Measurements from ENCODE around the gene SLC2A9.
"Not testable (repeated sequence)": the region's sequence is repeated elsewhere in the genome, so short reads cannot be mapped to it uniquely, and the experiment has no call there.

The SLC2A9 gene

DNA sequence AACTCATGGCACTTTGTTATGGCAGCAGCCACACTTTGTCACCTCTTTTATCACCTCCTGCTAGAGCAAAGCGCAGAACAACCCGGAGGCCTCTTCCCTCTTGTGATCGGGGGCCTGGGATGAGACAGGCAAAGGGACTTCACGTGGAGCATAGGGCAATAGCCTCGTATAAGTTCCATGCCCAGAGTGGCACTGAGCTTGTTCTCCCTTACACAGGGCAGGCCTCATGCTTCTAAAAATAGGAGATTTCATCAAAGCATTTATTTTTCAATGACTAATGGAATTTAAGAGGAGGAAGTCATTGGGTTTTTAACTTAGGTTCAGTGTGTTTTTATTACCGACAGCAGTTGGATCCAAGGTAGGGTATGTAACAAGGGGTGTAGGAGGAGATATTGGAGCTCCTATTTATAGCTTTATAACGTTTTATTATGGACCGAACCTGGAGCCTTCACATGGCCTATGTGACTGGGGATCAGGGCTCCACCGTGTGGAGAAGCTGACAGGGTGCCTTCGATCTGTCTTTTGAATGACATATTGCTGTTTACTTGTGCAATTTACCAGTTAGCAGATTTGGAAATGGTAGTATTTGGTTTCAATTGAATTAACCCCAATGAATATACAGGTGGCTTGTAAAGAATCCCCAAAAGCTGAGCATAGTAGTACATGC, 93.8 kb downstream of the SLC2A9 start:
- no peak for DNase-seq (ENCODE audit: low read depth)

DNA sequence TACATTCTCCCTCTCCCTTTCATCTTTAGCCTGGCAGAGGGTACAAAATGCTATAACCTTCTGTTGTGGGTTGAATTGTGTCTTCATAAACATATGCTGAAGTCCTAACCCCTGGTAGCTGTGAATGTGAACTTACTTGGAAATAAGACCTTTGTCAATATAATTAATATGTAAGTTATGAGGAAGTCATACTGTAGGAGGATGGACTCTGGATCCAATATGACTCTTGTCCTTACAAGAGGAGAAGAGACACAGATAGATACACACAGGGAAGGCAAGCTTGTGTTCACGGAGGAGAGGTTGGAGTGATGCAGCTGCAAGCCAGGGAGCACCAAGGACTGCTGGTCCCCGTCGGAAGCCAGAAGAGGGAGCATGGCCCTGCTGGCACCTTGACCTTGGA, 94.7 kb downstream of the SLC2A9 start:
- DNase-seq (ENCODE audit: low read depth): no peak

DNA sequence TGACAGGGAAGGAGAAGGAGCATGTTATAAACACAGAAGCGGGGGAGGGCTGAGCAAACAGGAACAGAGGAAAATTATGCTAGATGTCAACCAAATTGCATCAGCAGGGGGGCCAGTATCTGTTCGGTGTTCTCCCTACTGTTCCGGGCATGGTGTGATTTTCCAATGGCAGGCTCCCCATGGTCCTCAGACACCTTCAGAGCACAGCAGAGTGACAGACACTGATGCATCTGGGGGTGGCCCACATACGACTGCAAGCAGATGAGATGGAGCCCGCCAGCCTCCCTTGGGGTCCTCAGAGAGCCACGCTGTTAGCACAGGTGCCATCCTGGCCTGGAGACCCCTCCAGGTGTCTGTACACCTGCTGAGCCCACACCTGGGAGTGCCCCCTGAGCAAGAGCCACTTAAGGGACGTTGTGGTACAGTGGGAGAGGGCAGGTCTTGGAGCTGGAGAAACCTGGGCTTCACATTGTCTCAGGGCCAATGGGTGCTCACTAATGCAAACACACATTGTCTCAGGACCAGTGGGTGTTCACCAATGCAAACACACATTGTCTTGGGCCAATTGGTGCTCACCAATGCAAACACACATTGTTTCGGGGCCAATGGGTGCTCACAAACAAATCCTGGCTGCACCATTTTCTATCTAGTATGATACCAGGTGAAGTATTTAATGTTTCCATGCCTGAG, 95.4 kb downstream of the SLC2A9 start:
- no peak for DNase-seq (ENCODE audit: low read depth)

DNA sequence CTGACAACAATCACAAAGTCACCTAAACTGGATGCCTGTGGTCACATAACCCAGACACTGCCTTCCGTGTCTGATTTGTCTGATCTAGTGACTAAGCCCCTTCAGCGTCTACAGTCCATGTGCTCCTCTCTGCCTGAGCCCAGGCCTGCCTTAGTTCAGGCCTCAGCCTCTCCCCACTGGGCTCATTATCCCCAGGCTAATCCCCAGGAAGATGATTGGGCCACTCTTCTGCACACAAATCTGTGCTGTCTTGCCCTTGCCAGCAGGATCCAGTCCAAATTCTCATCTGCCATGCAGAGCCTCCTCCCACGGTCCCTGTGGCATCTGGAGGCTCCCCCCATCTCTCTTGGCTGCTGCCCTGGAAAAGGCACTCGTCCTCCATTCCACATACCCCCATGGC, 96.5 kb downstream of the SLC2A9 start:
- DNase-seq (ENCODE audit: low read depth): no peak

DNA sequence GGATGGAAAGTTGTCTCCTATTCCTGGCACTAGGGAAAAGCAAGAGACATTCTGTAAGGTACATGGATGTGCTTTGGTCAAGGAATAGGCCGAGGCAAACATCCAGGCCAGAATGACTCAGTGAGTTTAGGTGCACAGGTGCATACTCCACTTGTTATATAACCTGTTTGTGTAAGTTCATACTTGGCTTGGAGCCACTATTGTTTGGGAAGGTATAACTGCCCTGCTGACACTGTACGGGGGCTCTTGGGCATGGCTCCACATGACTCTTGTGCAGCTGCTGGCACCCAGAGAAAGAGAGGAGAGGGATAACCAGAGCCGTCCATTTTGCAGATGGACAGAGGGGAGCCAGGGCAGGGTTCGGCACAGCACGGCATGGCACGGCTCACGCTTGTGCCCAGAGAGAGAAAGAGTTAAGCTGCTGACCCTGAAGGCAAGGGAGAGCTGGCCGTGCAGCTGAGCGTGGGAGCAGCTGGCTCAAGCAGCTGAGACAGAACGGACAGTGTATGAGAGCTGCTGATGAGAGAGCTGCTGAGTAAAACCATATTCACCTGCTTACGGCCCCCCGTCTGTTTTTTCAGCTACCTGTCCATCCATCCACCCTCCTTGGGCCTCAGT, 98.0 kb downstream of the SLC2A9 start:
- DNase-seq (ENCODE audit: low read depth): no peak

DNA sequence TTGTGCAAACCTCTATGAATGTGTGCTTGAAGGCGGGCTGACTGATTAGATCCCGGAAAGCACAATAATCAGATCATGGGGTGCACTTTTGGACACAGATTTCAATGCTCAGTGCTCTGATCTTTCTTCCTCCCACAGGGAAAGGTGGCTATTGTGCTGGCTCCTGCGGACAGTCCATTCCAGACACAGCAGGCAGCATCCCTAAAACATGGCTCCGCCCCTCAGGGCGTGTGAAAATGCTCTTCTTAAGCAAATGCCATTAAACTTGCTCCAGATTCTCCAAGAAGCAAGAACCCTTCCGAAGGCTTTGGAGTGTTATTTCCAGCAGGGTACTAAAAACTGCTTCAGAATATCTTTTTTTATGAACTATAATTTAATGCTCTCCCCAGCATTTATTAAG, 100.0 kb downstream of the SLC2A9 start:
- DNase-seq (ENCODE audit: low read depth): no peak

DNA sequence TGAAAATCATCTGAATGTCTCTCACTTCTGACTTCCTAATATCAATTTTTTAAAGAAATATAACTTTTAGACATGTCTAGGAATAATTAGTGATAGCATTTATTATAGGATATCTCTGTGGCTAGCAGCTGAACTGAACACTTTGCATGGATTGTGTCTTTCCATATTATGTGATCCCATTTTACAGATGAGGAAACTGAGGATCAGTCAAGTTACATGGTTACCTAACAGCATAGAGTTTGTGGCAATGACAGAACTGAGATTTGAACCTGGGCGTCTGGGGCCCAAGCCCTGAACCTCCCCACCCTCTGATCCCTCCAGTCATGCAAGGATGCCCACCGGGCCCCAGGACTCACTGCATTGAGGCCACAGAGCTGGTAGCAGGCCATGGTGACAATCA, 101.3 kb downstream of the SLC2A9 start:
- DNase-seq (ENCODE audit: low read depth): no peak

DNA sequence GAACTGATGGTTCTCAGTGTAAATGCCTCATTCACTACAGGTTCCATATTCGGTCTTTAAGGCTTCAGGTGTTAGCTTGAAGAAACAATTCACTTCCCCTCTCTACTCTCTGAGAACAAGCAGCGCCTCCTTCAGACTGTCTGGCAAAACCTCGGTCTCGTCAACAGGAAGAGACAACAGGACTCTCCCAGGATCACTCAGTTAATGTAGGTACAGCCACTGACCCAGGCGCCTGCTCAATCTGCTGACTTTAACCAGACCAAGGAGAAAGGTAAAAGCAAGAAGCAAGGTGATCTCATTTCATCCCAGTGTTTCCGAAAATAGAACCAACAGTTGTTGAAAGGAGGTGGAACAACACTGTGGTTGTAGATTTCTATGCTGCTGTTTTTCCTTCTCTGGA, 102.2 kb downstream of the SLC2A9 start:
- no peak for DNase-seq (ENCODE audit: low read depth)

DNA sequence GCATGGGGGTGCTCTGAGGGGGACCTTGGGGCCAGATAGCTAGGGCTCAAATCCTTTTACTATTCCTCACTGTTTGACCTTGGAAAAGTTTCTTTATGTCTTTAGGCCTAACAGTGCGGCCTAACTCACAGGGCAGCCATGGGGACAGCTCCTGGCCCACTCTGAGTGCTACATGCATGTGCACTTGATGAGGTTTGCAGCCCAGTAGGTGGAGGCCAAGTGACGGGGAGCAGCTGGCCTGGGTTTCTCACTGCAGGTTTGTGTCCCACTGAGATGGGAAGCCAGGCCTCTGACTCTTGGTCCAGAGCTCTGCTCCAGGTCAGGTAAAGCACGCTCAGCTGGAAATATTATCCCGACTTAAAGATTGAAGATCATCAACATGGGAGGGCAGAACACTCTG, 102.8 kb downstream of the SLC2A9 start:
- DNase-seq (ENCODE audit: low read depth): no peak

DNA sequence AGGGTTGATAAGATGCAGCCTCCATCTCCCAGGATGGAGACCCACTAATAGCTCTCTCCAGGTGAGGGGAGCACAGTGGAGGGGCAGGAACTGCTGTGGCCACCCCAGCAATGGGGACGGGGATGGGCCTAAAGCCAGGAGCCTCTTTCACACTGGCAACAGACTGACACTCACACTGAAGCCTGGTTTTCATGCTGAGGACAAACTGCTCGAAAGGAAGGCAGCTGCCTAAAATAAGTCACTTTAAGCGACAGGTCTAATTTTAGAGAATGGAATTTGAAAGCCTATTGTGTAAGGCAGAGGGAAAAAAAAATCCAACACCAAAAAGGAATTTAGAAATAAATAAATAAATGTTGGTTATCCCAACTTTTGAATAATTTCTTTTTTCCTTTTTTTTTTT, 104.4 kb downstream of the SLC2A9 start:
- DNase-seq (ENCODE audit: low read depth): no peak

DNA sequence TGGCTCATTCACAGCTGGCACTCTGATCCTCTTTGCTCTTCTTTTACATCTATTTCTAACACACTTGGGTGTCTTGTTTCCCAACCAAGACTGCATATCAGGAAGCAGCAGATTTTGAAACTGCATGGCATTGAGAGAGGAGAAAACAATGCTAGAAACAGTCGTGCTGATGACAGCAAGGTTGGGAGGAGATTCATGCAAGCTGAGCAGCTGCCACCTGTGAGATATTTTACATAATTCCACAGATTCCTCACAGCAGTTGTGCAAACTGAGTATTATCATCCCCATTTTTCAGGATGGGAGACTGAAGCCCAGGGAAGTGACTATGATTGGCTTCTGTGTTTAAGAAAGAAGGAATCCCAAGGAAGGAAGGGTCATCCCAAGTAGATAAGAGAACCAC, 105.0 kb downstream of the SLC2A9 start:
- DNase-seq (ENCODE audit: low read depth): no peak

DNA sequence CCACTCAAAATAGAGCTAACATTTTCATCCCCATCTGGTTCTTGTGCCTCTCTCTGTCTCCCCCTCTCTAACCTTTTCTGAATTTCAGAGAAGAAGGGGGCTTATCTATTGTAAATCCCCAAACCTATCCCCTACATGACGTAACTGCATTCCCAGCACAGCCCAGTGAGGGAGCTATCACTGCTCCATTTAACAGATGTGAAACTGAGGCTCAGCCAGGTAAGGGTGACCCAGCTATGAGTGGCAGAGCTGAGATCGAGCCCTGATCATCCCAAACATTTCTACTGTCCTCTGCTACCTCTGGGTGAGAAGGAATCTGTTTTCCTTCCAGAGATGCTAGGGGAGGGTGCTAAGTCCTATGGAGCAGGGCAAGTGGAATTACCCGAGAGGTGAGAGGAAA, 107.5 kb downstream of the SLC2A9 start:
- DNase-seq (ENCODE audit: low read depth): no peak

DNA sequence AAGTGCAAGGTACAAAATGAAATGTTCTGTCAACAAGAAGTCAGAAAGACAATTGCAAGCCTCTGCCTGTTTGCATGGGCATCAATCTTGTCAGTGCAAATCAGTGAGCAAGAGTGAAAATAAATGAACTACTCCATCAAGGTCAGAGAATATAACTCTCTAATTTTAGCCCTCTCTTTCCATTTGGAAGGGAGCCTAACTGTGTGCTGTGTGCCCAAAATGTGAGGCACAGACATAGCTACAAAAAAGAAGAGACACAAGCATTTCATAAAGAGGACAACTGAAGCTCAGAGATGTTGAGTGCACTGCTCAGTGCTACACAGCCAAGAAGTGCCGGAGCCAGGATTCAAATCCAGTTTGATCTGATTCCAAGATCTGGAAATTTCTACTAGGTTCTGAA, 114.3 kb downstream of the SLC2A9 start:
- DNase-seq (ENCODE audit: low read depth): no peak

DNA sequence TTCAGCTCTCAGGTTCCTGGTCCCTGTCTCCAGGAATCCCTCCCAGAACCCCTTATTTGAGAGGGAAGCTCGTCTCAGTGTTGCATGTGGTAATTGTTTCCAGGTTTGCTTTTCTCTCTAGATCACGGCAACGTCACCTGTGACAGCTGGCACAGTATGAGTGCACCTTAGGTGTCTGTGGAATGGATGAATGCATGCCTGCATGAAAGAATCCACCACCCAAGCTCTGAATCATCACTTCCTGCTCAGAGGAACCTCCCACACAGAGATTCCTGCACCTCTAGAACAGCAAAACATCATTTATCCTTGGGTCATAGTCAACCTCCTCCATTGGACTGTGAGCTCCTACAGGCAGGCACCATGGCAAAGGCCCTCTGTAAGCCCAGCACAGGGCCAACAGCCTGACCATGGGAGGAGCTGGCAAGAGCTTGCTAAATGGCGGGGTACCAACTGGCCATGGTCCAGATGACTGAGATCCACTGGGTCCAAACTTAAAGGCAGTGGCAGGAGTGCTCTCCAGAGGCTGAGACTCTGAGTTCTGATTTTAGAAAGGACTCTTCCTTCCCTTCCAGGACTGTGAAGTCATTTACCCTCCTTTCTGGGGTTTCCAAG, 116.2 kb downstream of the SLC2A9 start:
- DNase-seq (ENCODE audit: low read depth): no peak

DNA sequence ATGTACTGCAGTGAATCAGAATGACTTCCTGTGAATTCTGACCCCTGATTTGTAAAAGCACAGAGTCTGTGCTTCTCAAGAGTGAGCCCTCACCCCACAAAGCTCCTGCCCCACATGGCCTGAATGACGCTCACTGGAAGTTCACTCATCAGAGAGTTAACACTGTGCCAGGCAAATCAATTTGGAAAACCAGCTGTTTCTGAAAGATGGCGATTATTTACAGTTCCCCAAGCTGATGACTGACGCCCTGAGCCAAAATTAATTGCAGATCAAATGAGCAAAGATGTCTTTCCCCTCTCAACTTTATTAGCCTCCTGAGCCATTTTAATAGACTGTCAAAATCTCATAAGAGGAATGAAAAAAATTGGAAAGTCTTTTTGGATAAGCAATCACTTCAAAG, 118.0 kb downstream of the SLC2A9 start:
- DNase-seq (ENCODE audit: low read depth): no peak

DNA sequence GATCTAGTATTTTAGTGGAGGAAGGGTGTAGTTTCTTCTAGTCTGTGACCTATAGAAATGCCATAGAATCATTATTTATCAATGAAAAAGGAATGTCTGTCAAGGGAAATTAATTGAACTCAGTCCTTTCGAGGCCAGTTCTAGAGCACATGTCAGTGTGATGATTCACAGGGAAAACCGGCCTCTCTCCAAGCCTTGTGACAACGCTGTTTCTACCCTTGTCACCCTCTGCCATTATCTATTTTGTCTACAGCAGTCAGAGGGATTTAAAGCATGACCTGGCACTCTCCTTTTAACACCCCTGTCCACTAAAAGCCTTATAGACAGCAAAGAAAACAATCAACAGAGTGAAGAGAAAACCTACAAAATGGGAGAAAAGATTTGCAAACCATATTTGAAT, 120.0 kb downstream of the SLC2A9 start:
- DNase-seq (ENCODE audit: low read depth): no peak

DNA sequence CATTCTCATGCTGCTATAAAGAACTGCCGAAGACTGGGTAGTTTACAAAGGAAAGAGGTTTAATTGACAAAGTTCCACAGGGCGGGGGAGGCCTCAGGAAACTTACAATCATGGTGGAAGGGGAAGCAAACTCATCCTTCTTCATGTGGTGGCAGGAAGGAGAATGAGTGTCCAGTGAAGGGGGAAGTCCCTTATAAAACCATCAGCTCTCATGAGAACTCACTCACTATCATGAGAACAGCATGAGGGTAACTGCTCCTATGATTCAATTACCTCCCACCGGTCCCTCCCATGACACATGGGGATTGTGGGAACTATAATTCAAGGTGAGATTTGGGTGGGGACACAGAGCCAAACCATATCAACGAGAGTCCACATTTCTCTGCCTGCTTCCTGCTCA, 120.7 kb downstream of the SLC2A9 start:
- not testable (repeated sequence) for DNase-seq (ENCODE audit: low read depth)

DNA sequence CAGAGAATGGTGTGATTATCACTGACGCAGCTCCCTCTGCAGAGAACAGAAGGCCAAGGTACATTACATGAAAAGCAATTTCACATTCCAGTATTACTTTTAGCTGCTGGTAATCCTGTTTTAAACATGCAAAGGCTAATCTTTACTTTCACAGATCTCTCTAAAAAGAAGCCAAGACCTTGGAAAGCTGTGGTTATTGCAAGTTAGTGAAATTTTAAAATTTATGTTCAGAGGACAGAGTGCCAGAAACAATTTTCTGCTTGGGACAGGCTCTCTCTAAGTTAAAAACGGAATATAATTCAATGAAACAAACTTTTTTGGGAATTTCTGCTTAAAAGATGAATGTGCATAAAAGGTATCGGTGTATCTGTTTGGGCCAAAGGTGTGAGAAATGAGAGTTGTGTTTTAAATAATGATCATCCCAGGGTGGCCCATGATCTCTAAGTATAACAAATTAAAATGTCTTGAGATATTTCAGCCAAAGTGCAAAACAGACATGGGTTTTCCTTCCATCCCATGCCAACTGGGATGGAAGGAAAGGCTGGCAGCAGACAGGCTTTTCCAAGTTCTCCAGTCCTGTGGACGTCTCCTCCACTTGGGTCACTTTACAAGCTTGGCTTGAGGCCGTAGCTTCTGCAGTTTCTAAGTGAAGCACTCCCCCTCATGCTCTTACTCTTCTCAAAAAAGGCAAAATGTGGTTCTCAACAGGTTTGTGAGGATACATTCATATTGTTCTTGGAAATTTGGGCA, 121.8 kb downstream of the SLC2A9 start:
- DNase-seq (ENCODE audit: low read depth): no peak

DNA sequence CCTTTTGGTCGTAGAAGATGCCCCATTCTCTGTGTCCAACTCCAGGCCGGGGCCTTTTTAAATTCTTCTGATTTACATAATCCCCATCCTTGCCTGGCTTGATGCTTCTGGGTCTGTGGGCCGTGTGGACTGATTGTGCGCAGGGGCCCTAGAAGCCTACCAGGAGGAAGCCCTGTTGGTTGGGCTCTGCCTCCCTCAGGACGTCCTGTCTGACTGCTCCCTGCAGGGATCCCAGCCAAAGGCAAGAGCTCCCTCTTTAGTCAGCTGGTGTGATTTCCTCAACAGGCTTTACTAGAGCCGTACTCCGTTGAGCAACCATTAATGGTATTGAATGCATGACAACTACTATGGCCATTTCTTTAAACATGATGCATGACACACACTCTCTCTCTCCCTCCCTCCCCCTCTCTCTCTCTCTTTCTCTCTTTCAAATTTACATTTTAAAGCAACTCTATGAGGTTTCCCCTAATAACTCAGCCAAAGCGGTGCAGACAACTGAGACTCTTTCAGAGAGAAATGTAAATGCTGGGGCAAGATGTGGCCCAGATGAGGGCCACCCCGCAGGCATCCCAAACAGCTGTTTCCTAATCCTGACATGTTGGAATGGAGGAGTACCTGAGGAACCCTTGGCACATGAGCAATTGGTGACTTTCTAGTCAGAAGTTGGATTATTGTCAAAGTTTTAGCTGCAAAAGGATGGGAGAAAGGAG, 122.5 kb downstream of the SLC2A9 start:
- no peak for DNase-seq (ENCODE audit: low read depth)

DNA sequence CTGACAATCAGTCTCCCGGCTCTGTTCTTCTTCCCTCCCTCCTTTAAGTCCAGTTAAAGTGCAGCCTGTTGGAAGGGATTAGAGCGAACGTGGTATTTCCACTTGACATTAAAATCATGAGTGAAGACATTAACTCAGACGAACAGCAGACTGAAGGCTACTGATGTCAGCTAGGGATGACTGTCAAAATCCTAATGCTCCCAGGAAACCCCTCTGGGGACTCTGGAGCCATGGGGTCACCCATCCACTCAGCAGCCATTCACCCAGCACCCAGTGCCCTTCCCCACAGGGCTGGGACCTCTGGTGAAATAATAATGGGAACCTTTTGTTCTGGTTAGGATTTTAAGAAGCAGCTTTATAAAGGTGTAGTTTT, 126.0 kb downstream of the SLC2A9 start:
- no peak for DNase-seq (ENCODE audit: low read depth)

DNA sequence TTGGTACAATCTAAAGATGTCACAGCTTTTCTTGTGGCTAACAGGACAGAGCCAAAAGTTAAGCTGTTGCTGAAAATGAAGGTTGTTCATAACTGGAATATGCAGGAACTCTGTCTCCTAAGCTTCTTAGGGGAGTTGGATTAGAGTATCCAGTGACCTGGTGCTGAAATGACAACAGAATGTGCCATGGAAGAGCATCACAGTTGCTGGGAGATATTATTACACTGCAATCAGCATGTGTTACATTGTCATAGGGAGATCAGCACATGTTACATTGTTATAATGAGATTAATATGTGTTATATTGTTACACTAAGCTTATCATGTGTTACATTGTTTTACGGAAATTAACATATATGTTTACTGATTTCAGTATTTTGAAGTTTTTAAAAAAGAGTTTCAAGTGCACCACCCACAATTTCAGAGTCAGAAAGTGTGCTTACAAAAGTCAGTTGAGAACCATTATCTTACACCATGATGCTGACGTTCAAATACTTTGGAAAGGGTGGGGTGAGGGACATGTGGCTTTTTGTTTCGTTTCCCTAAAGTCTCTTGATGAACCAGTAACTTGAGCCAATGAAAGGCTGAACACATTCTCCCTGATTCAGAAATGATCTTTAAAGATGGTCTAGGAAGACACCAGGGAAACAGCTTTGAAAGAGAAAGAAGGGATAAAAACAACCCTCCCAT, 126.5 kb downstream of the SLC2A9 start:
- no peak for DNase-seq (ENCODE audit: low read depth)

Measured in stimulated activated CD8-positive, alpha-beta memory T cell treated with anti-CD3 and anti-CD28 coated beads, Interleukin-4, amount 100 ng/mL, for 24 hours (primary cell).